Measurements from ENCODE around the gene SOX12.

SOX12 gene

GRCh38 chr20:298776-299391 is 26.5 kb upstream of the SOX12 start:
- H3K27ac ChIP-seq = peak overlapping the region in 19 of 21 experiments; percentile 90 to 100 (median 98)
- peak overlapping the region; percentile 65 to 88 (median 82) for H3K4me3 ChIP-seq

GRCh38 chr20:300345-300990 is 24.9 kb upstream of the SOX12 start:
- H3K4me3 ChIP-seq = no peak overlapping the region
- peak overlapping the region in 3 of 21 experiments; percentile 19 to 34 (median 24) for H3K27ac ChIP-seq

GRCh38 chr20:301886-302848 is 23.2 kb upstream of the SOX12 start:
- H3K27ac ChIP-seq = peak overlapping the region in 1 of 21 experiments; percentile 14
- no peak overlapping the region for H3K4me3 ChIP-seq

- Histone ChIP-seq H3K4me3 (no peak overlapping the region), H3K27ac (no peak overlapping the region)
Measured at GRCh38 chr20:305745-306144, 19.6 kb upstream of the SOX12 start.

- peak overlapping the region in 12 of 21 experiments; percentile 13 to 78 (median 62) for H3K27ac ChIP-seq
- no peak overlapping the region for H3K4me3 ChIP-seq
Measured at GRCh38 chr20:308427-309038, 16.8 kb upstream of the SOX12 start.

- peak overlapping the region in 3 of 7 experiments; percentile 28 to 37 (median 34) for H3K4me3 ChIP-seq
- H3K27ac ChIP-seq = peak overlapping the region in 19 of 21 experiments; percentile 14 to 81 (median 71)
Measured at GRCh38 chr20:309306-309840, 16.0 kb upstream of the SOX12 start.

- peak overlapping the region; percentile 2 to 37 (median 28) for H3K4me3 ChIP-seq
- H3K27ac ChIP-seq = peak overlapping the region in 19 of 21 experiments; percentile 14 to 81 (median 71)
Measured at GRCh38 chr20:309841-310644, 15.3 kb upstream of the SOX12 start.

- Histone ChIP-seq H3K27ac (peak overlapping the region in 5 of 21 experiments; percentile 17 to 71 (median 37)), H3K4me3 (peak overlapping the region in 2 of 7 experiments; percentile 31 to 37)
Measured at GRCh38 chr20:310645-311044, 14.7 kb upstream of the SOX12 start.

GRCh38 chr20:311609-312008 is 13.7 kb upstream of the SOX12 start:
- Histone ChIP-seq H3K27ac (no peak overlapping the region), H3K4me3 (no peak overlapping the region)

GRCh38 chr20:312067-312466 is 13.3 kb upstream of the SOX12 start:
- Histone ChIP-seq H3K4me3 (no peak overlapping the region), H3K27ac (no peak overlapping the region)

- Histone ChIP-seq H3K4me3 (no peak overlapping the region), H3K27ac (no peak overlapping the region)
Measured at GRCh38 chr20:312866-313265, 12.5 kb upstream of the SOX12 start.

- Histone ChIP-seq H3K4me3 (no peak overlapping the region), H3K27ac (no peak overlapping the region)
Measured at GRCh38 chr20:313402-313801, 11.9 kb upstream of the SOX12 start.

- Histone ChIP-seq H3K4me3 (no peak overlapping the region), H3K27ac (no peak overlapping the region)
Measured at GRCh38 chr20:313948-314347, 11.4 kb upstream of the SOX12 start.

- Histone ChIP-seq H3K27ac (no peak overlapping the region), H3K4me3 (no peak overlapping the region)
Measured at GRCh38 chr20:316316-317068, 8.9 kb upstream of the SOX12 start.

GRCh38 chr20:324177-325044 is 941 bp upstream of the SOX12 start:
- Histone ChIP-seq H3K4me3 (peak overlapping the region; percentile 48 to 76 (median 64)), H3K27ac (peak overlapping the region; percentile 35 to 93 (median 77))

GRCh38 chr20:325889-326644 is 715 bp downstream of the SOX12 start:
- peak overlapping the region; percentile 48 to 76 (median 64) for H3K4me3 ChIP-seq
- peak overlapping the region in 19 of 21 experiments; percentile 76 to 93 (median 83) for H3K27ac ChIP-seq

All from skin epidermis (tissue), 12 donors.